Measurements from ENCODE around the gene KLK1. TPM values are rescaled to one million over a fixed set of nuclear protein-coding genes. Genes with fewer than 3 reads are reported as not detected.
A peak's percentile ranks its signal among the peaks of the same experiment; 100 is the strongest.
"Not testable (repeated sequence)": the region's sequence is repeated elsewhere in the genome, so short reads cannot be mapped to it uniquely, and the experiment has no call there.

KLK1 gene
- total RNA-seq, 1 donor from 2014 or later = 2.1 TPM

DNA sequence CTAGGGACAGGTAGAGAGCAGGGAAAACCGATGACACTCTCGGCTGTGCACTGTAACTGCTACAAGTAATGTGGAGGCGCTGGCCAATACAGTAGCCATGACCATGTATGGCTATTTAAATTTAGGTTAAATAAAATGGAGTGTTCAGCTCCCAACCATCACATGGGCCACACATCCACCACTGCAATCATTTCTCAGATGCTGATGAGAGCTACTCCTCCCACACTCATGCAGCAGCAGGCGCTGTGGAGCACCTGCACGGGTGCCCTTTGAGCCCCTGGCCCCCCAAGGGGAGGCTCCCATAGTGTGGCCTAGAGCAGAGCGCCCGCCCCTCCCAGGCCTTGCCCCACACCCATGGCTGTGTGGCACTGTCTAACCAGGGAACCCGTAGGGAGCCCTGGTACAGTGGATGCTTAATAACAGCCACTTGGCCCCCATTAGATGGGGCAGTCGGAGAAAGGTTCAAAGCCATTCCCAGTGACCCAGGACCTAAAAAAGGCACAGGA is 27.4 kb downstream of the KLK1 start:
- no peak for DNase-seq (ENCODE audit: low spot score)
- ATAC-seq = no peak
- intact Hi-C loops (cut with DNase I) = no loop called here

DNA sequence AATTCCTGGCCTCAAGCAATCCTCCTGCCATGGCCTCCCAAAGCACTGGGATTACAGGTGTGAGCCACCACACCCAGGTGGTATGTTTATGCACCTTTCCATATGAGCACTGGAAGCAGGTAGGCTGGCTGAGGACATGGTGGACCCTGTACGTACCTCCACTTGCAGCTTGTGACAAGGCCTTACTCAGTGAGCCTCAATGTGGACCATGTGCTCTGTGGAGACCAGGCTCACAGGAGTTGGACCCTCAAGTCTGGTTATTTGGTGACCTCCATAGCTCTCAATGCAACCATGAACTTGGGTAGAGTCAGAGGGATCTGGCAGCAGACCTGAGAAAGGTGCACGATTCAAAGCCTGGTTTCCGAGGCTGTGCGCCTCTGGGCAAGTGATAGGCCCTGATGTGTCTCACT is 27.9 kb downstream of the KLK1 start:
- DNase-seq (ENCODE audit: low spot score) (no peak), ATAC-seq (no peak)
- intact Hi-C loops (cut with DNase I) = no loop called here

DNA sequence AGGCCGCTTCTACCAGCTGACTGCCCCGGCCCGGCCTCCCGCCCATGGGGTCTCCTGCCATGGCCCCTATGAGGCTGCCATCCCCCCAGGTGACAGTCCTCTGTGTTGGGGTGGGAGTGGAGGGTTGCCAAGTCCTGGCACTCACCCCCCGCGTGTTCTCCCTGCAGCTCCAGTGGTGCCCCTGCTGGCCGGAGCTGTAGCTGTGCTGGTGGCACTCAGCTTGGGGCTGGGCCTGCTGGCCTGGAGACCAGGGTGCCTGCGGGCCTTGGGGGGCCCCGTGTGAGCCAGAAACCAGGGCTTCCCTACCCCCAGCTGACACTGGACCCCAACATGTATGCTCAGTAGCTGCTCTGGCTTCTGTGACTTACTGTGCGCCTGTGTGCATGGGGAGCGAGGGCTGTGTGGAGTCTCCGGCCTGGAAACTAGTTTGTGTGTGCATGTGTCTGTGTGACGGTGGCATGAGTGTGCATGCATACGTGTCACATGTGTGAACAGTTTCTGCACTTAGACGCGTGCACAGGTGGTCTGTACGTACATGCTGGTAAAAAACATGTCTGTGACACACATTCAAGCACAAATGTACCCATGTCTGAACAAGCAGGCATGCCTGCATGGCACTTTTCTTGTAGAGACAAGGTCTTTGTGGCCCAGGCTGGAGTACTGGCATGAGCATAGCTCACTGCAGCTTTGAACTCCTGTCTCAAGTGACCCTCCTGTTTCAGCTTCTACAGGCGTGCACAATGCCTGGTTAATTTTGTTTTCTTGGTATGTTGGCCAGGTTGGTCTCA is 28.5 kb downstream of the KLK1 start:
- intact Hi-C loops (cut with DNase I) = no loop called here
- DNase-seq (ENCODE audit: low spot score) (no peak), ATAC-seq (no peak)

GRCh38 chr19:50794074-50794875 is 29.3 kb downstream of the KLK1 start:
- no peak for DNase-seq (ENCODE audit: low spot score)
- intact Hi-C loops (cut with DNase I) = no loop called here
- no peak for ATAC-seq

DNA sequence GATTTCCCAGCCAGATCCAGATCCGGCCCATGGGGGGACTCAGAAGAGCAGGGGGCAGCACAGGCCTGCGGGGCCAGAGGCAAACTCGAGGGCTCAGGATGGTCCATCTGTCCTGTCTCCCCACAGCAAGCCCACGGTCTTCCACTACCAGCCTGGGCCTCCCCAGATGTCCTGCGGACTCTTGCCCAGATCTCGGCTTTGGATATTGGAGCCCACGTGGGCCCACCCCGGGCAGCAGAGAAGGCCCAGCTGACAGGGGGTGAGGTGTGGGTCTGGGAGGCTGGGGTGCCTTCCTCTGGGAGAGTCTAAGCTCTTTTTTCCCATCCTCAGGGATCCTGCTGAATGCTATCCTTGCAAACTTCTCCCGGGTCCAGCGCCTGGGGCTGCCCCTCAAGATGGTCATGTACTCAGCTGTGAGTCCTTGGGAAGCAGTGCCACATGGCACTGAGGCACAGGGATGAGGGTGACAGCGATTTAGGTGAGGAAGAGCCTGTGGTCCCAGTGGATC is 30.0 kb downstream of the KLK1 start:
- DNase-seq (ENCODE audit: low spot score) = no peak
- no peak for ATAC-seq
- intact Hi-C loops (cut with DNase I) = no loop called here

GRCh38 chr19:50792272-50793250 is 31.0 kb downstream of the KLK1 start:
- ATAC-seq (no peak), DNase-seq (ENCODE audit: low spot score) (no peak)
- intact Hi-C loops (cut with DNase I) = no loop called here

GRCh38 chr19:50791594-50792271 is 31.9 kb downstream of the KLK1 start:
- no peak for ATAC-seq
- no peak for DNase-seq (ENCODE audit: low spot score)
- intact Hi-C loops (cut with DNase I) = no loop called here

- DNase-seq (ENCODE audit: low spot score) (no peak), ATAC-seq (no peak)
- intact Hi-C loops (cut with DNase I) = no loop called here
These were observed 32.6 kb downstream of the KLK1 start for GRCh38 chr19:50790922-50791467.

GRCh38 chr19:50790396-50790795 is 33.2 kb downstream of the KLK1 start, which contains the start of gene ACP4:
ACP4 (plus strand) TSS chr19:50790415; CDS start chr19:50790415, 0 bp downstream.
- peak; percentile 34 for ATAC-seq
- intact Hi-C loops (cut with DNase I) = no loop called here

DNA sequence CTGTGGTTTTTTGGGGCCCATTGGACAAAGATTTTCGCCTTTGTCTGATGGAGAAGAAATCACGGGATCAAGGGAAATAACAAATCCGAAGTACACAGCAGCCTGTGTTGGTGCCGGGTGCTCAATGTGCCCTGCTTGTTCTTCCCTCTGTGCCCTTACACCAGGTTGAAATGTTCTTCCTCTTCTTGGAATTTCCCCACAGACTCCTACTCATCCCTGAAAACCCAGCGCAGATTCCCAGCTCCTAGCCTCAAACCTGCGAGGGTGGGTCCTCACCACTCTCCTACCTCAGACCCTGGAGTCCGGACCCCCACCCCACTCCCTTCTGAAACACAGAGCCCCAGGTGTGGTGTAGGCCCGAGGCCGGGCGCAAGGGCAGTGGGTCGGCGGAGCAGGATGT is 38.3 kb downstream of the KLK1 start:
- intact Hi-C loops (cut with DNase I) = loop anchor here (5.0 to 10.0 kb wide), 2 partner anchors 111 to 428 kb away; no protein-coding TSS in a partner anchor
- ATAC-seq = no peak
- no peak for DNase-seq (ENCODE audit: low spot score)

More at GRCh38 chr19:50790396-50790795, 33.2 kb downstream of the KLK1 start, which contains the start of gene ACP4:
- DNase-seq (ENCODE audit: low spot score) = no peak

- ATAC-seq (no peak), DNase-seq (ENCODE audit: low spot score) (no peak)
- intact Hi-C loops (cut with DNase I) = loop anchor here (5.0 to 10.0 kb wide), 3 partner anchors 110 to 427 kb away; partner anchors contain the start of gene NAPSA
These were observed 38.9 kb downstream of the KLK1 start for GRCh38 chr19:50784710-50785109.

GRCh38 chr19:50783848-50784152 is 39.8 kb downstream of the KLK1 start:
- intact Hi-C loops (cut with DNase I) = loop anchor here (5.0 to 10.0 kb wide), 2 partner anchors 109 to 416 kb away; partner anchors contain the start of gene NAPSA
- not testable (repeated sequence) for DNase-seq (ENCODE audit: low spot score); ATAC-seq

DNA sequence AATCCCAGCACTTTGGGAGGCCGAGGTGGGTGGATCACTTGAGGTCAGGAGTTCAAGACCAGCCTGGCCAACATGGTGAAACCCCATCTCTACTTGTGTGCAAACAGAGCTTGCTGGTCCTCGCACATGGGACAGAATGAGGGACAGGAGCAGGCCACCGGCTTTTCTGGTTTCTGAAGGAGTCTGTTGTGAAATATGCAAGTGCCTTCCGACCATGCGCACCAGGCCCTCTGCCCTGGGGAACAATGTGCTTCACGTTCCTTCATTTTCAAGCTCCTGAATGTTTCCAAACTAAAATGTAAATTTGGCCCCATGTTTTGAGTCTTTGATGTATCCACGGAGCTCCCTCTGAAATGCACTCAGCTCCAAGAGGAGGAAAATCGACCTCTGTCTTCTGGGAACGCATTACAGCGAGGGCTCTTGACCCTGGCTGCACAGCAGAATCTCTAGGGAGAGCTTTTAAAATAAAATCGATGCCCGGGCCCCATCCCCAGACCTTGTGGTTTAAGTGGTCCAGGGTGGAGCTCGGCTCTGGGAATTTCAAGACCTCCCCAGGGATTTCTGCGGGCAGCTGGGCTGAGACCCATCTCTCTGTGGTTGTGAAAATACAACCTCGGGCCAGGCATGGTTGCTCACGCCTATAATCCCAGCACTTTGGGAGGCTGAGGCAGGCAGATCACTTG is 42.7 kb downstream of the KLK1 start:
- intact Hi-C loops (cut with DNase I) = loop anchor here (5.0 to 10.0 kb wide), 2 partner anchors 106 to 414 kb away; partner anchors contain the start of gene NAPSA
- DNase-seq (ENCODE audit: low spot score) = no peak
- no peak for ATAC-seq

DNA sequence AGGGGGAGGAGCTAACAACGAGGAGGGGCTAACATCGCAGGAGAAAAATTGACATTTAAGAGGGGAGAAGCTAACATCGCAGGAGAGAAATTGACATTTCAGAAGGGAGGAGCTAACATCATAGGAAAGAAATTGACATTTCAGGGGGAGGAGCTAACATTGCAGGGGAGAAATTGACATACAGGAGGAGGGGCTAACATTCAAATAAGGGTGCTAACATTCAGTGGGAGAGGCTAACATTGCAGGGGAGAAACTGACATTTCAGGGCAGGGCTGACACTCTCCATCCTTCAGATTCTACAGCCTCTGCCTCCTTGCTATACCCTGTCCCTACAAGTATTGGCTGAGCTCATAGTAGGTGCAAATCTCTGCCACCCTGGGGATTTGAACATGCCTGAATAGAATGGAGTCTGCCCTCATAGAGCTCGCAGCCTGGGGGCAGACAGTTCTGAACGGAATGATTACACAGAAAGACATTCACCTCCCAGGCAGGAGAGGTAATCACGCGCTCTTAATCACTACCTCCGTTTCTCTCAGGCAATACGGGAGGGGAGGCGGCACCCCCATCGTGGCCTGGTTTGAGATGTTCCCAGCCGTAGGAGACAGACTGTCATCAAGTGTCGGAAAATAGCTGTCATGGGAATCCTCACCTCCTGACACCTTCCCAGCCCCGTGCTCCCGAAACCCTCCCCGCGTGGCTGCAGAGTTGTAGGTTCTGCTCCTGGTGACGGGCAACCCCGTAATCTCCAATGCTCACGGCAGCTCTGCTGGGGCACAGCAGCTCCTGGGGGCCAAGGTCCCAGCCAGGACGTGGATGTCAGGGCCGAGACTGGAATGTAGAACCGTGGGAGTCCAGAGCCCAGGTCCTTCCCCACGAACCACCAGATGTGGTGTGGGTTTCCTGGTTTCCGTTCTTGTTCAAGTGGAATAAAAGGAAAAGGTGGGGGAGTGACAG is 43.8 kb downstream of the KLK1 start:
- no peak for ATAC-seq
- intact Hi-C loops (cut with DNase I) = loop anchor here (5.0 to 10.0 kb wide), 2 partner anchors 105 to 412 kb away; partner anchors contain the start of gene NAPSA
- DNase-seq (ENCODE audit: low spot score) = no peak

DNA sequence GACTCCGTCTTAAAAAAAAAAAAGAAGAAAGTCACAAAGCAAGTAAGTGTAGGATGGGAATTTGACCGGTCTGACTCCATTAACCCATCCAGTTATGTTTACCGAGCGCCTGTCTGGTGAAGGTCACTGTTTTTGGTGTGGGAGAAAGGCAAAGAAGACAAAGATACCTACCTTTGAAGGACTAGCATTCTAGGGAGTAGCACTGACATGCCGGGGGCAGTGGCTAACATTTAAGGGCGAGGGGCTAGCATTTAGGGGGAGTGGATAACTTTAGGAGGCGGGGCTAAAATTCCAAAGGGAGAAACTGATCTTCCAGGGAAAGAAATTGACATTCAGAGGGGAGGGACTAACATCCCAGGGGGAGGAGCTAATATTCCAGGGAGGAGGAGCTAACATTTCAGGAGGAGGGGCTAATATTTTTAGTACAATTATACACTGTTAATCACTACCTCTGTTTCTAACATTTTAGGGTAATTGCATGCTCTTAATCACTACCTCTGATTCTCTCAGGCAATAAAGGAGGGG is 44.6 kb downstream of the KLK1 start:
- intact Hi-C loops (cut with DNase I) = no loop called here

GRCh38 chr19:50777830-50778303 is 45.7 kb downstream of the KLK1 start:
- no peak for DNase-seq (ENCODE audit: low spot score)
- intact Hi-C loops (cut with DNase I) = no loop called here
- ATAC-seq = no peak

More for the DNA sequence above, 44.6 kb downstream of the KLK1 start:
- DNase-seq (ENCODE audit: low spot score) = no peak
- ATAC-seq = no peak
